GM18507 (cell line): ENCODE results near the gene SLC17A2.
"Not testable (repeated sequence)": the region's sequence is repeated elsewhere in the genome, so short reads cannot be mapped to it uniquely, and the experiment has no call there.

Experiments
- DNase-seq: peaks from one replicate; pipeline ENCODE4 v3.0.0; 2011; ENCODE audit warnings: low read depth; ENCODE audit not compliant: insufficient read length; ENCODE audit errors: extremely low spot score
- FAIRE-seq: peaks from 2 replicates; lab custom pipeline; 2011; peaks lifted over from hg19 to GRCh38; lab: Jason Lieb, UNC

Gene SLC17A2

GRCh38 chr6:25954756-25955155, 24.3 kb upstream of the SLC17A2 start:
- DNase-seq: no peak
- FAIRE-seq: no peak

DNA sequence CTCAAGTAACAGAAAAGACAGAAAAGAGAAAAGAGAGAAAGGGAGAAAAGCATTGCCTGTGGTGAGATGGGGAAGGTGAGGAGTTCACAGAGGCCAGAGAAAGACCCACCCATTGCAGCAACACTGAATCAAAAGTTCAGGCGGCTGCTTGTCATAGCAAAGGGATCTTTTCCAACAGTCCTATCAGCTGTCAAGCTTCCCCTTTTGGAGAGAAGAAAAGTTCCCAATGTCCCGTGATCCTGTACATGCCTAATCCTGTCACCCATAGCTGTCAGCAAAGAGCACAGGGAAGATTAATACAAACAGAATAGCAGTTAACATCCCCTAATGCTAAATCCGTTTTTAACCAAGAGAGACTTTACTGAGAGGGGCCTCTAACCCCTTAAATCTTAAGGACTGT, 23.2 kb upstream of the SLC17A2 start:
- DNase-seq (no peak), FAIRE-seq (no peak)

GRCh38 chr6:25952535-25952934, 22.0 kb upstream of the SLC17A2 start:
- FAIRE-seq: no peak

GRCh38 chr6:25951296-25952032, 21.0 kb upstream of the SLC17A2 start:
- no peak for FAIRE-seq
- no peak for DNase-seq

More at GRCh38 chr6:25952535-25952934, 22.0 kb upstream of the SLC17A2 start:
- no peak for DNase-seq

DNA sequence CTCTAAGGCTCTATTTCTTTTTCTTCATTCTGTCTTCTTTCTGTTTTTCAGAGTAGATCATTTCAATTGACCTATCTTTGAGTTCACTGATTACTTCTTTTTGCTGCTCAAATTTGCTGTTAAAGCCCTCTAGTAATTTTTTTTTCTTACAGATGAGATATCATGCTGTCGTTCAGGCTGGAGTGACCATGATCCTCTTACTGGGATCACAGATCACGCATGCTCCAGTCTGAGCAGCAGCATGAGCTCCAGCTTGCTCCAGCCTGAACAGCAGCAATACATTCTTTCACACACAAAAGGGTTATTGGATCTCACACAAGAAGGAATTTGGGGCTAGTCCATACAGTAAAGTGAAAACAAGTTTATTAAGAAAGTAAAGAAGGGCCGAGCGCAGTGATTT, 19.8 kb upstream of the SLC17A2 start:
- FAIRE-seq (no peak), DNase-seq (no peak)

- no peak for FAIRE-seq
- DNase-seq: no peak
Observed at GRCh38 chr6:25949695-25950094, 19.2 kb upstream of the SLC17A2 start.

DNA sequence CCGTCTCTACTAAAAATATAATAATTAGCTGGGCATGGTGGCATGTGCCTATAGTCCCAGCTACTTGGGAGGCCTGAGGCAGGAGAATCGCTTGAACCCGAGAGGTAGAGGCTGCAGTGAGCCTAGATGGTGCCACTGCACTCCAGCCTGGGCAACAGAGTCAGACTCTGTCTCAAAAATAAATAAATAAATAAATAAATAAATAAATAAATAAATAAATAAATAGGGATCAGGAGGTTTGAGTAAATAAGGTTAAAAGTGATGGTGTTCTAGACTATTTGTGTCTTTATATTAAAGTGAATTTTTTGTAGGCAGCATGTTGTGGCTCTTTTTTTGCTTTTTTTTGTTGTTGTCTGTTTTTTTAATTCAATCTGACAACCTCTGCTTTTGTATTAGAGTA, 17.0 kb upstream of the SLC17A2 start:
- DNase-seq, FAIRE-seq: not testable (repeated sequence)

- FAIRE-seq: no peak
- DNase-seq: no peak
Observed at GRCh38 chr6:25946631-25947030, 16.1 kb upstream of the SLC17A2 start.

GRCh38 chr6:25945738-25946137, 15.2 kb upstream of the SLC17A2 start:
- not testable (repeated sequence) for FAIRE-seq, DNase-seq

- DNase-seq: peak; percentile 2
Observed at GRCh38 chr6:25944688-25945574, 14.4 kb upstream of the SLC17A2 start.

GRCh38 chr6:25943887-25944286, 13.4 kb upstream of the SLC17A2 start:
- no peak for FAIRE-seq

More at GRCh38 chr6:25944688-25945574, 14.4 kb upstream of the SLC17A2 start:
- peak; percentile 89 for FAIRE-seq

DNA sequence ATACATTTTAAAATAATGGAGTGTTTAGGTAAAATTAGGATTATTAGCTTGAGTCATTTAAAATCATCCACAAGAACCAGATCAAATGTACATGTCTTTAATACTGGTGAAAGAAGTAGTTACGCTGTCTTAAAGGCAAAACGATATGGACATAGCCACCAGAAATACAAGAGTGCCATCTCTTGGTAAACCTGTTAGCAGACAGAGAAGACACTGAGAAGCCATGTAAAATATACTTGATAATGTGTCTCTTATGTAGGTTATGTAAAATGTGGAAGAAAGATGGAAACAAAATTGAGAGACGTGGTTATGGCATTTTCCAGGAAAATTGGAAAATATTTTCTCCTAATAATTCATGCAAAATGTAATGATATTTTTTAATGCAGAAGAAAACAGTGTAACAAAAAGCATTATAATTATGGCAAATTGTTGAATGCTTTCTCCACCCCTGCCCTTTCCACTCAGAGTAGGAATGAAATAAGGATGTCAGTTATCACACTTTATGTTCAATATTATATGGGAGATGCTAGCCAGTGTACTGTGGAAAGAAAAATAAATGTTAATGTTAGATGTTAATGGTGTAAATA, 12.2 kb upstream of the SLC17A2 start:
- DNase-seq (peak; percentile 15), FAIRE-seq (peak; percentile 70)

More at GRCh38 chr6:25943887-25944286, 13.4 kb upstream of the SLC17A2 start:
- DNase-seq: no peak

- DNase-seq (no peak), FAIRE-seq (no peak)
Observed at GRCh38 chr6:25939593-25939992, 9.1 kb upstream of the SLC17A2 start.

- DNase-seq (no peak), FAIRE-seq (no peak)
Observed at GRCh38 chr6:25935953-25936352, 5.5 kb upstream of the SLC17A2 start.

GRCh38 chr6:25934735-25935313, 4.3 kb upstream of the SLC17A2 start:
- FAIRE-seq (no peak), DNase-seq (no peak)

DNA sequence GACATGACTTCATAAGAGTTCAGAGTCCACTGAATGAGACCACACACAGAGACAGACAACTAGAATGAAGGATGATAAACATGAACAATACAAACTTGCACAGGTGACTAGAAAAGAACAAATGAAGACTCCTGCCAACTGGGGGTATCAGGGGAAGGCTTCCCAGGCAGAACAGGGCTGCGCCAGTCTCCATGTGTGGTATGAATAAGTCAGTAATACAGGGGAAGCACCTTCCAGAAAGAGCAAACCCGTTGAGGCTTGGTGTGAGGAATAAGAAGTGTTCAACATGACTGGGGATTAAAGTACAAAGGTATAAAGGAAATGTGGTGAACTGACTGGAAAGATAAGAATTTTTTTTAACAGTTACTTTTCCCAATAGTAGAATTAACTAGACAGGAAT, 3.7 kb upstream of the SLC17A2 start:
- DNase-seq (no peak), FAIRE-seq (no peak)

- FAIRE-seq (no peak), DNase-seq (no peak)
Observed at GRCh38 chr6:25931411-25931709, 869 bp upstream of the SLC17A2 start.

DNA sequence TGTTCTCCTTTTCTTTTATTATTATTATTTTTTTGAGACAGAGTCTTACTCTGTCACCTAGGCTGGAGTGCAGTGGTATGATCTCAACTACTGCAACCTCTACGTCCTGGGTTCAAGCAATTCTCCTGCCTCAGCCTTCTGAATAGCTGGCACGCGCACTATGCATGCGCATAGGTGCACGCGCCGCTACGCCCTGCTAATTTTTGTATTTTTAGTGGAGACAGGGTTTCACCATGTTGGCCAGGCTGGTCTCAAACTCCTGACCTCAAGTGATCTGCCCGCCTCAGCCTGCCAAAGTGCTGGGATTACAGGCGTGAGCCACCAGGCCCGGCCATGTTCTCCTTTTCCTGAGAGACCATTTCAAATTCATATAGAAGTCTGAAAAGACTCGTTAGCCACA, 706 bp downstream of the SLC17A2 start:
- not testable (repeated sequence) for FAIRE-seq, DNase-seq

DNA sequence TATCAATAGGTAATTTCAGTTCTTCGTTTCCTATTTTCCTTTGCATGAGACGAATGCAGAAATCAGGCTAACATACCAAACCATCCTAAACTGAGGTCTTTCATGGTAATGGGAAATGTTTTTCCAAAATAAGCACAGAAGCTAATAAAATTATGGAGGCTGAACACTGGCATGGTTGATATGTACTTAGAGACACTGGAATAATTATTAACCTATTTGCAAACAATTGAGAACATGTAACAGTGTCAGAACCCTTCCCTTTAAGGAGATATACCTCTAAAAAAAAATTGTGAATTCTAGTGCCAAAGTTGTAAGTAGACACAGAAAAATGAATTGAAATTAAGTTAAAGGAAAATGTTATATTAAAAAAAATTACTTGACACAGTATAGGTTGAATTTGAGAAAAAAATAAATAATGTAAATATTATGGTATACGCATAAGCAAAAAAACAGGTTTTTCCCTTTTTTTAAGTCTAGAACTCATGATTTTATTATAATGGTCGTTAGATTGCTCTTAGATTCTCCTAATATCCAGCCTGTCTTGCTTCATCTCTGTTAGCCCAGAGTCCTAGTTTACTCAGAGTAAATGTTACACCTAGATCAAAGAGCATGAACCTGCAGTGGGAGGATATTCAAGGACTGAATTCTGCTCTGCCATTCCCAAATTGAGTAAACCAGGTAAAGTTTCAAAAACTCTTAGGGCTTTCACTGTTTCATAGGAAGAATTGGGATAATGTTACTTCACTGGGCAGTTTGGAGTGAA, 1.7 kb downstream of the SLC17A2 start:
- FAIRE-seq (peak; percentile 21), DNase-seq (no peak)
